Psoas muscle (tissue), 8 donors: ENCODE data around the gene CP. TPM values are rescaled to one million over a fixed set of nuclear protein-coding genes. Genes with fewer than 3 reads are reported as not detected.
A peak's percentile ranks its signal among the peaks of the same experiment; 100 is the strongest.

ENCODE experiments used
- ATAC-seq, 4 donors: fragments of 200-7000 bp; cut with Tn5 transposase; one replicate each; pipeline ENCODE4 v1.9.1; 2020; ENCODE audit warnings: moderate library complexity in 3 of 4, mild to moderate bottlenecking in 2 of 4
- DNase-seq, 2 donors: peaks; one replicate each; pipeline ENCODE4 v3.0.0-alpha.2; 2020
- H3K27ac ChIP-seq: fragments of 200-600 bp; one replicate; pipeline ENCODE4 v1.8.0; 2022
- H3K27me3 ChIP-seq, 3 donors: fragments of 200-600 bp in 1 of 3; one replicate each; pipeline versions ENCODE4 v1.6.1 to v1.8.0; 2013 to 2022; ENCODE audit warnings: low read length in 2 of 3, mild to moderate bottlenecking in 2 of 3, moderate library complexity in 1 of 3; ENCODE audit not compliant: insufficient read depth in 3 of 3
- H3K36me3 ChIP-seq, 2 donors: fragments of 200-600 bp in 1 of 2; one replicate each; pipeline versions ENCODE4 v1.6.1 to v1.8.0; 2013 to 2022; ENCODE audit warnings: low read depth in 1 of 2, mild to moderate bottlenecking in 1 of 2, moderate library complexity in 1 of 2; ENCODE audit not compliant: insufficient read depth in 1 of 2
- H3K4me1 ChIP-seq: fragments of 200-600 bp; one replicate; pipeline ENCODE4 v1.8.0; 2022
- H3K4me3 ChIP-seq: fragments of 200-600 bp; one replicate; pipeline ENCODE4 v1.8.0; 2022; ENCODE audit warnings: mild to moderate bottlenecking
- H3K9me3 ChIP-seq: fragments of 200-600 bp; one replicate; pipeline ENCODE4 v1.8.0; 2022
- WGBS, 3 donors: extraction: QIAGEN DNeasy Blood & Tissue Kit; methylation state at CpG; one replicate each; pipeline versions ENCODE4 v1.1.6 to v1.1.7; 2013; 5-methylcytosine and 5-hydroxymethylcytosine counted together
- intact Hi-C, 2 donors: fragments of 100-400 bp; cut with DNase I; formaldehyde crosslinking; loops; one replicate each; pipeline versions ENCODE4 v1.11.0 to v1.14.2; 2022
- polyA plus RNA-seq, 3 donors: library from polyadenylated mRNA; stranded (reverse); fragments of 200-250 nt; gene quantifications; one replicate each; pipeline ENCODE4 v1.2.3, GENCODE V29; 2013
- total RNA-seq, 4 donors: library from RNA; stranded (reverse); fragmentation: NEBNext Ultra II Directional in 2 of 4; extraction: Animal tissue kit (Norgen Biotek cat#: 25700) in 2 of 4; gene quantifications; one replicate each; pipeline versions ENCODE4 v1.2.1 to v1.2.4, GENCODE V29; 2021 to 2023
- TF ChIP-seq, protein P1 (sequence below): fragments of 200-600 bp; IDR thresholded peaks from one replicate; pipeline ENCODE4 v1.8.0; 2022; ENCODE audit warnings: antibody characterized with exemption
- donor health status: healthy with polysubstance abuse.
- donor health status: DM: no; HTN: no; CAD: no; lungs with moderate emphysema.
- donor health status: Bipolar disorder and iron deficiency.
- donor health status: healthy.
- donor health status: DM: yes; HTN: yes; CAD: no.
- donor health status: DM: no; HTN: no; CAD: no.
- donor health status: DM: no; HTN: no; CAD: no.
- donor health status: DM: yes; HTN: yes; CAD: no.

Gene CP
- total and polyA plus RNA-seq, 7 donors: 0.23 to 3.5 (median 2.2) TPM

GRCh38 chr3:149129326-149130205 is 92.1 kb downstream of the CP start, which contains the start of gene HPS3:
Gene HPS3 (plus strand): TSS chr3:149129638. CDS start chr3:149129724, 86 bp downstream.
- no peaks in the 10 kb centered on the region for H3K36me3 ChIP-seq
- H3K9me3 ChIP-seq: no peaks in the 10 kb centered on the region
- WGBS, 3 donors: 0 to 1% (median 1%) methylated on average over 70 to 84 of the region's 84 CpGs
- H3K4me3 ChIP-seq: peak within 1 kb of the TSS; percentile 82
- peaks cover 27% of the 10 kb centered on the region for H3K4me1 ChIP-seq
- ATAC-seq (peak; percentile 98 to 99 (median 99)), DNase-seq (peak; percentile 93 to 95)
- peak within 1 kb of the TSS; percentile 79 for H3K27ac ChIP-seq
- no peaks in the 10 kb centered on the region for H3K27me3 ChIP-seq
- intact Hi-C loops: loop anchor here (2.0 to 10.0 kb wide), 3 partner anchors 43 to 175 kb away; partner anchors contain the start of gene HLTF (in 1 of the 2)
- TF ChIP-seq, protein P1, sequence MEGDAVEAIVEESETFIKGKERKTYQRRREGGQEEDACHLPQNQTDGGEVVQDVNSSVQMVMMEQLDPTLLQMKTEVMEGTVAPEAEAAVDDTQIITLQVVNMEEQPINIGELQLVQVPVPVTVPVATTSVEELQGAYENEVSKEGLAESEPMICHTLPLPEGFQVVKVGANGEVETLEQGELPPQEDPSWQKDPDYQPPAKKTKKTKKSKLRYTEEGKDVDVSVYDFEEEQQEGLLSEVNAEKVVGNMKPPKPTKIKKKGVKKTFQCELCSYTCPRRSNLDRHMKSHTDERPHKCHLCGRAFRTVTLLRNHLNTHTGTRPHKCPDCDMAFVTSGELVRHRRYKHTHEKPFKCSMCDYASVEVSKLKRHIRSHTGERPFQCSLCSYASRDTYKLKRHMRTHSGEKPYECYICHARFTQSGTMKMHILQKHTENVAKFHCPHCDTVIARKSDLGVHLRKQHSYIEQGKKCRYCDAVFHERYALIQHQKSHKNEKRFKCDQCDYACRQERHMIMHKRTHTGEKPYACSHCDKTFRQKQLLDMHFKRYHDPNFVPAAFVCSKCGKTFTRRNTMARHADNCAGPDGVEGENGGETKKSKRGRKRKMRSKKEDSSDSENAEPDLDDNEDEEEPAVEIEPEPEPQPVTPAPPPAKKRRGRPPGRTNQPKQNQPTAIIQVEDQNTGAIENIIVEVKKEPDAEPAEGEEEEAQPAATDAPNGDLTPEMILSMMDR: no peak

DNA sequence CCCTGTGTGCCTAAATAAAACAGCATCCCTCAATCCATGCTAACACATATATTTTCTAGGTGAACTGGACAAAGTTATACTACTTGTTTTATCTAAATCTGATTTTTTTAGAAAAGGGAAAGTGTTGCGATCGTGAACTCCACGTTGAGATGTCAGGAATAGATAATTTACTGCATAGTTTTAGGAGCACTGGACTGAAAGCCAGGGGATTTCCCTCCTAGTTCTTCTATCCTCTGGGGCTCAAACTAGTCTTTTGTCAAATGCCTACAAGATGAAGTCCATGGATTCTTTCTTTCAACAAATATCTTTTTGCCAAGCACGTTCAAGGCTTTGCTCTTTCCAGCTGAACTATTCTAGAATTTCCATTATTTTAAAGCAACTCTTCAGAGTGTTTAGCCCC is 92.8 kb downstream of the CP start:
- ATAC-seq: no peak
- Histone ChIP-seq H3K36me3 (no peaks in the 10 kb centered on the region), H3K27ac (peak overlapping the region; percentile 79), H3K27me3 (no peaks in the 10 kb centered on the region), H3K4me1 (peaks cover 22% of the 10 kb centered on the region), H3K4me3 (peak overlapping the region; percentile 82), H3K9me3 (no peaks in the 10 kb centered on the region)
- TF ChIP-seq, protein P1: no peak
- intact Hi-C loops: loop anchor here (2.0 to 10.0 kb wide), 2 partner anchors 42 to 174 kb away; partner anchors contain the start of gene HLTF (in 1 of the 2)
- no peak for DNase-seq
- 2 to 5% (median 3%) methylated on average over 4 of the region's 4 CpGs for WGBS, 3 donors

DNA sequence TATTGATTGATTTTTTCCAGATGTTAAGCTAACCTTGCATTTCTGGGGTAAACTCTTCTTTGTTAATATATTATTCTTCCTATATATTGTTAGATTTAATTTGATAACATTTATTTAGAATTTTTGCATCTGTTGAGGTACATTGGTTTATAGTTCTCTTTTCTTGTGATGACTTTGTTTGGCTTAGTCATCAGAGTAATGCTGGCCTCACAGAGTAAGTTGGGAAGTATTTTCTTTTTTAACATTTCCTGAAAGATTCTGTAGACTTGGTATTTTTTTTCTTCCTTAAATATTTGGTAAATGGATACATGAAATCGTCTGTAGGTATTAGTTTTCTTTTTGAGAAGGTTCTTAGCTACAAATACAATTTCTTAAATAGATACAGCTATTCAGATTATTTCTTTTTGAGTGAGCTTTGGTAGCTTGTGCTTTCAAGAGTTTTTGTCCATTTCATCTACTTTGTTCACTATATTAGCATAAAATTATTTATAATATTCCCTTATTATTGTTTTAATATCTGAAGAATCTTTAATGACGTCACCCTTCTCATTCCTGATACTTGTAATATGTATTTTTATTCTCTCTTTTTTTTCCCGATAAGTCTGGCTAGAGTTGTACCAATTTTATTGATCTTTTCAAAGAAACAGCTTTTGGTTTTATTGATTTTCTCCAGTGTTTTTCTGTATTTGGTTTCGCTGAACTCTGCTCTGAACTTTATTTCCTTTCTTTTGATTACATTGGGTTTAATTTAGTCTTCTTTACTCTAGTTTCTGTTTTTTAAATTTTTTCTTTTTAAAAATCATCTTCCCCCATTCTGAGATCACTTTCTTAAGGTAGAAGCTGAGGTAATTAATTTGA is 98.7 kb downstream of the CP start:
- H3K9me3 ChIP-seq: no peaks in the 10 kb centered on the region
- TF ChIP-seq, protein P1: no peak
- DNase-seq: no peak
- WGBS, 3 donors: 83 to 87% (median 84%) methylated on average over 4 of the region's 4 CpGs
- no peaks in the 10 kb centered on the region for H3K4me1 ChIP-seq
- ATAC-seq: no peak
- H3K27me3 ChIP-seq: no peaks in the 10 kb centered on the region
- no peak overlapping the region for H3K27ac ChIP-seq
- intact Hi-C loops: loop anchor here in 1 of 2 donors (10.0 kb wide), 1 partner anchor 168 kb away; no protein-coding TSS in a partner anchor
- no peaks in the 10 kb centered on the region for H3K36me3 ChIP-seq
- no peak overlapping the region for H3K4me3 ChIP-seq

Other genes with a start within 250 kb of the CP start
- 100 to 1,000 TPM; 305 to 550 (median 419) TPM for gene GYG1, start 230.3 kb downstream of the CP start, total RNA-seq
- gene GYG1, start 230.3 kb downstream of the CP start, polyA plus RNA-seq: 100 to 1,000 TPM; 164 to 373 (median 338) TPM
- gene HLTF, start 135.3 kb downstream of the CP start, total RNA-seq: 10 to 100 TPM in 2 of 4 donors, 1 to 10 TPM in 2; 5.0 to 10.1 (median 8.9) TPM
- 1 to 10 TPM; 2.8 to 4.0 (median 3.5) TPM for gene HLTF, start 135.3 kb downstream of the CP start, polyA plus RNA-seq
- 1 to 10 TPM; 2.6 to 5.4 (median 3.4) TPM for gene HPS3, start 92.2 kb downstream of the CP start, total RNA-seq
- gene HPS3, start 92.2 kb downstream of the CP start, polyA plus RNA-seq: 1 to 10 TPM; 2.2 to 7.3 (median 5.6) TPM
- 1 to 10 TPM; 1.8 to 7.7 (median 4.5) TPM for gene TM4SF18, start 111.8 kb upstream of the CP start, total RNA-seq
- 1 to 10 TPM; 2.7 to 4.6 (median 3.4) TPM for gene TM4SF18, start 111.8 kb upstream of the CP start, polyA plus RNA-seq
- gene TM4SF1, start 155.8 kb upstream of the CP start, total RNA-seq: 10 to 100 TPM; 32.9 to 61.1 (median 51.3) TPM
- gene TM4SF1, start 155.8 kb upstream of the CP start, polyA plus RNA-seq: 10 to 100 TPM; 30.7 to 52.8 (median 44.2) TPM